T-helper 1 cell treated with Interleukin-12 subunit alpha and Interleukin-12 subunit beta and Interleukin-4 antibody, amounts not matched to agents 30 ng/mL and 1 ng/mL, for 36 hours (primary cell): ENCODE measurements around the gene MUC2. TPM values are rescaled to one million over a fixed set of nuclear protein-coding genes. Genes with fewer than 3 reads are reported as not detected.

Experiments
- intact Hi-C: fragments of 100-400 bp; cut with micrococcal nuclease; formaldehyde crosslinking; loops from one replicate; pipeline ENCODE4 v1.15.1; 2024
- total RNA-seq: library from RNA; stranded (reverse); gene quantifications from 2 replicates; pipeline ENCODE4 v1.2.3, GENCODE V29; 2022

Gene MUC2
- total RNA-seq, 1 donor from 2014 or later: not detected

GRCh38 chr11:1070594-1071462 lies 3.8 kb upstream of the MUC2 start:
- intact Hi-C loops: no loop called here

- intact Hi-C loops: no loop called here
Observed at GRCh38 chr11:1071571-1072115, 3.0 kb upstream of the MUC2 start.

- intact Hi-C loops: no loop called here
Observed at GRCh38 chr11:1072116-1072820, 2.4 kb upstream of the MUC2 start.

GRCh38 chr11:1072821-1073231 lies 1.8 kb upstream of the MUC2 start:
- intact Hi-C loops: no loop called here

GRCh38 chr11:1073261-1073724 lies 1.4 kb upstream of the MUC2 start:
- intact Hi-C loops: no loop called here

- intact Hi-C loops: no loop called here
Observed at GRCh38 chr11:1073851-1074243, 827 bp upstream of the MUC2 start.

GRCh38 chr11:1075341-1075911 lies 752 bp downstream of the MUC2 start:
- intact Hi-C loops: no loop called here

- intact Hi-C loops: no loop called here
Observed at GRCh38 chr11:1076061-1076665, 1.5 kb downstream of the MUC2 start.

GRCh38 chr11:1077033-1077416 lies 2.4 kb downstream of the MUC2 start:
- intact Hi-C loops: no loop called here

GRCh38 chr11:1077417-1078119 lies 2.9 kb downstream of the MUC2 start:
- intact Hi-C loops: no loop called here

- intact Hi-C loops: no loop called here
Observed at GRCh38 chr11:1078191-1078601, 3.5 kb downstream of the MUC2 start.

- intact Hi-C loops: no loop called here
Observed at GRCh38 chr11:1081601-1082311, 7.1 kb downstream of the MUC2 start.

- intact Hi-C loops: no loop called here
Observed at GRCh38 chr11:1082346-1082727, 7.7 kb downstream of the MUC2 start.

GRCh38 chr11:1082728-1083620 lies 8.3 kb downstream of the MUC2 start:
- intact Hi-C loops: no loop called here

- intact Hi-C loops: no loop called here
Observed at GRCh38 chr11:1083621-1084551, 9.2 kb downstream of the MUC2 start.

- intact Hi-C loops: no loop called here
Observed at GRCh38 chr11:1084561-1085439, 10.1 kb downstream of the MUC2 start.
